Activated gamma-delta T cell treated with anti-CD3 and anti-CD28 coated beads, Interleukin-2, amount 50 U/mL, for 16 hours (primary cell): ENCODE measurements around the gene POLG.

Source experiments
- DNase-seq: peaks from one replicate; pipeline ENCODE4 v3.0.0-alpha.2; 2020; ENCODE audit warnings: low read depth

POLG gene

DNA sequence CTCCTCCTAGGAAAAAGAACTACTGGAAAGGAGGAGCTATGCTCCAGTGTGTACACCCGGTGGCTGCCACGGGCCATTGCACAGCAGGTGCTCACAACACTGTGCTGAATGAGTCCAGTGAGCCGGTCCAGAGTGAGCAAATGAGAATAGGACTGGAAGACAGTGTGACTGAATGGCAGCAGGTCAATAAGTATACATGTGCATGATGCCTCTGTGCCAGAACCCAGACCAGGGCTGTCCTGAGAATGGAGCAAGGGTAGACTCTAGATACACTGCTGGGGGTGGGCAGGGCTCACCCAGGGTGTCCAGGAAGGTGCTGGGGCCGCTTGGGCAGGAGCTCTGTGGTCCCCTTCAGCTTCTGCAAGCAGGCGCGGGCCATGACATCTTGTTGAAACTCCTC, 8.3 kb downstream of the POLG start:
- no peak for DNase-seq

DNA sequence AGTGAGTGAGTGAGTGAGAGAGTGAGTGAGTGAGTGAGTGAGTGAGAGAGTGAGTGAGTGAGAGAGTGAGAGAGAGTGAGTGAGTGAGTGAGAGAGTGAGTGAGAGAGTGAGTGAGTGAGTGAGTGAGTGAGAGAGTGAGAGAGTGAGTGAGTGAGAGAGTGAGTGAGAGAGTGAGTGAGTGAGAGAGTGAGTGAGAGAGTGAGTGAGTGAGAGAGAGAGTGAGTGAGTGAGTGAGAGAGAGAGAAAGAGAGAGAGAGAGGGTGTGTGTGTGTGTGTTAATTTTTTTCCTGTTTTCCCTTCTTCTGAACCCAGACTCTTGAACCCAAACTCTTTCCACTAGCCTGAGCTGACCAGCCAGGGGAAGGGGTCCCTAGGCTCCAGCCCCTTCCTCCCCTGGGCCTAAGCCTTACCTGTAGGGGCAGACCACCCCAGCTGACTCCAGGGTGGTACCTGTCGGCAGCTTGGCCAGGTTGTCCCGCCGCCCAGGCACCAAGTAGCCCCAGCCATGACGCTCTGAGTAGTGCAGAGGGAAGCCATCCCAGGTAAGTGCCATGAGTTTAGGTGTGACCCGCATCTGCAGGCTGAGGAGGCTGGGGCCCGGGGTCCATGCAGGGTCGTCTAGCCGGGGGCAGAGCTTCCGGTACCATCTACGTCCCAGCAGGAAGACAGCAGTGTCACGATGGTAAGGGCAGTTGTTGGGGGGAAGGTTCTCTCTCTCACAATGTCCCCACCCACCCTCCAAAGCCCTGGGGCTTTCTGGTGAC, 9.4 kb downstream of the POLG start:
- DNase-seq: no peak

DNA sequence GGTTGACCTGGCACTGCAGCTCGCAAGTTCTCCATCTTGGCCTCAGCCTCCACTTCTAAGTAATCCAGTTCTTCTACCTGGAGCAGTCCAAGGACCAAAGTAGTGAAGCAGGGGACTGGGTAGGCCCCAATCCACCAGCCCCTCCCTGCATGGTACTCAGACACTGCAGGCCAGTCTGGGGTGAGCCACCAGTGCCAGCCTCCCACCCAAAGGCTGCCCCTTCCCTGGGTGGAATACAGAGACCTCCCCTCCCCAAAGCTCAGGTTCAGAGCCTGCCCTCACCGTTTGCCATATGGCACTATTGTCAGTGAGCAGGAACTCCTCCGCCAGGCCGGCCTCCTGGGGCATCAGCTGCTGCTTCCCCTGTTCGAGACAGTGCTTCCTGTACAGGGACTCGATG, 10.8 kb downstream of the POLG start:
- no peak for DNase-seq

DNA sequence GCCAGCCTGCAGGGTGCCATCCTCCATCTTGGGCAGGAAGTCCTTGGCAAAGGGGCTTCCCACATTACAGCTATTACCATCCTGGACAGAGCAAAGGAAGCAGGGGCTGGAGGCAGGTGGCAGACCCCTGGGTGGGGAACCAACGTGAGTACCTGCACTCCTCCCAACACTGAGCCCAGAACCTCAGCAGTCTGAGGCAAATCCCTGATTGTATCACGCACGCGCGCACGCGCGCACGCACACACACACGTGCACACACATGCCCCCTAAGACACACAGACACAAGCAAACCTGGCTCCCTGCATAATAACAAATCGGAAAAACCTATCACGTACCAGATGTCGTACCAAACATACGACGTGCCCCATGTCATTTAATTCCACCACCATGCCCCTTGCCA, 11.8 kb downstream of the POLG start:
- DNase-seq: no peak

DNA sequence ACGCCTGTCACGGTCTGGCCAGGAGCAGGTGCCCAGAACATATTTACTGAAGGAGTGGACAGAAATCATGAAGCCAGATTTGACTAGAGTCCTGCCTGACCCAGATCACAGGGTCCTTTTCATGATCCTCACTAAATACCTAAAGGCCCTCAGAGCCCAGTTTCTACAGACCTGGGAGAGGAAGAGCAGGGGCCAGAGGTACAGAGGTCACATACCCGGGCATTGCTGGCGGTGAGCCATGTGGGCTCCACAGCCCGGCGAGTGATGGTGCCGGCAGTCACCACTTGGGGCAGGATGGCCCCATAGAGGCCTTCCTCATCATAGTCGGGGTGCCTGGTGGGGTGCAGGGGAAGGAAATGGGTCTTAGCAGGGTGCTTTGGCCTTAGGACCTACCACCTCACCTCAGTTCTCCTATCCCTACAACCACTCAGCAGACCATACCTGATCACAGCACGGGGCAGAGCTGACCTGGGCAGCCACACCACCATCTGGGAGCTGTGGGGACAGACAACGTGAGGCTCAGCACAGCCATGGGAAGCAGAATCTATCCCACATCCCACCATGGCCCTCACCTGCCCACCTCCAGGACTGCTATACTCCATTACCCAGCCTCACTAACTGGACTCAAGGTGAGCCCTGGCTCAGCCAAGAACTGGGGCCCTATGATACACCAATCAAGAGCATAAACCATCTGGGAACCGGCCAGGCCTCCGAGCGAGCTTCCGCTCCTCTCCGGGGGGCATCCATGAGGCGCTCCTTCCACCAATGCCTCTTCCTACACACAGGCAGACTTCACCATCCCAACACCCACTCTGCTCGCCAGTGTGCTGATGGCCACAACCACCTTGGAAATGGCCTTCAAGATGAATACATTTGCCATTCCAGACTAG, 12.9 kb downstream of the POLG start:
- no peak for DNase-seq

DNA sequence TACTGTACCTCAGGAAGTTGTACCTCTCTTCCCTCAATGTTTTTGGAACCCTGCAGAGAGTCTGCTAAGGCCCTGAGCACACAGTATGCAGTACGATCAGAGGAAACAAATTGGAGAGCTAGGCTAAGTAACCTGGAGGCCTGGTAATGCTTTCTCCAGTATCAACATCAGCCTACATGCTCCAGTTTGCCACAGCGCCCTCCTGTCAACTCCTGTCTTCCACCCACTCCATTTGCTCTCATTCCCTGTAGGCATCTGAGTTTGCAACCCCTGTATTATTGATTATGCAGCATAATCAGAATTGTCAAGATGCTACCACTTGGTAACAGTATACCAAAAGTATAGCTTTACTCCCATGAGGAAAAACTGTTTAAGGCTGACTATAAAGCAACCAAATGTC, 14.4 kb downstream of the POLG start:
- no peak for DNase-seq

DNA sequence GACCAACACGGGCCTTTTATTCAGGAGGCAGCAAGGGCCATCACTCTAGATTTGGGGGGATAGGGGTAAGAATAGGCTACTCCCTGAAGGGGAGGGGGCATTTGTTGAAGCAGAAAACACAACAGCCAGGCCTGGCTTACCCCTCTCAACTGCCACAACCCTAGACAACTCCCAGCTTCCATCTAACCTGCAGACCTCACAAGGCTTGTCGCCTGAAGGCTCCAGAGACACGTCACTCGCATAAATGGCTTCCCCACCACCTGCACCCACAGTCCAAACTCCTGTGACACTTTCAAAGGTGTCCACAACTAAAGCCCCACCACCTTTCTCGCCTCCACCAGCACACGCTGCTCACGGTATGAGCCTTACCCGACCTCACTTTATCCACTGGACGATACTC, 14.9 kb downstream of the POLG start:
- no peak for DNase-seq

DNA sequence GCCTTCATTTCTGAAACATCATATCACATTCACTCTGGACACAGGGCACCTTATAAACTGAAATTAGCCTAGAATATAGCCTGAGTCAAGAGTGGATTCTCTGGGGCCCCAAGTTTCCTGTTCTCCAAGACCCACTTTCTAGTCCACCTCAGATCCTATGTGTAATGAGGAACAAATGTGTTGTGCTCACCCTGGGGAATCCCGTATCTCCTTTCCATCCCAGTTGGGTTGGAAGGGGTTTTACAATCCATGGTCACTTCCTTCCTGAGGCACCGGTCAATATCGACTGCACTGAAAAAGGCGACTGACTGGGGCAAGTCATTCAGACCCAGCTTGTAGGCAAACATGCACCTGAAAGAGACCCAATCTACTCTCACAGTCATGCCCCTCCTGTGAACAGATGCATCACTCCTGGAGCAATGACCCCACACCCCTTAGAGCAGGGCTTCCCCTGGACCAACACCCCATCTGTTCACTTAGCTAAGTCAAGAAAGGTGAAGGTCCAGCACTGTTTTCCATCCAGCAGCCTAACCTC, 17.4 kb downstream of the POLG start:
- no peak for DNase-seq

DNA sequence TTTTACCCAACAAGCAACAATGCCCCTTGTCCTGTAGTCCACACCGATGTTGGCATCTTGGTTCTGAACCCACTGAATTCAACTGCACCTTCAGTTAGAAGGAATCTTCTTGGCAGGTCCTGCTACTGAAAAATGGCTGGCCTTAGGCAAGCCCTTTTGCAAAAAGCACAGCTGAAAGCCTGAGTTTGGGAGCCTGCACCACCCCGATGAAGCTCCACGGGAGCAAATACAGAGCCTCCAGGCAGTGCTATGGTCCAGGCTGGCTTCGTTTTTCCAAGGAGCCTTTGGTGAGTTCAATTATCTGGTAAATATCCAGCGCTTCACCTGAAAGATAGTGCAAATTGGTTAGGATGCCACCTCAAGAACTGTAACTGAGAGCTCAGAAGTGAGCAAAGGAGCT, 18.1 kb downstream of the POLG start:
- no peak for DNase-seq

DNA sequence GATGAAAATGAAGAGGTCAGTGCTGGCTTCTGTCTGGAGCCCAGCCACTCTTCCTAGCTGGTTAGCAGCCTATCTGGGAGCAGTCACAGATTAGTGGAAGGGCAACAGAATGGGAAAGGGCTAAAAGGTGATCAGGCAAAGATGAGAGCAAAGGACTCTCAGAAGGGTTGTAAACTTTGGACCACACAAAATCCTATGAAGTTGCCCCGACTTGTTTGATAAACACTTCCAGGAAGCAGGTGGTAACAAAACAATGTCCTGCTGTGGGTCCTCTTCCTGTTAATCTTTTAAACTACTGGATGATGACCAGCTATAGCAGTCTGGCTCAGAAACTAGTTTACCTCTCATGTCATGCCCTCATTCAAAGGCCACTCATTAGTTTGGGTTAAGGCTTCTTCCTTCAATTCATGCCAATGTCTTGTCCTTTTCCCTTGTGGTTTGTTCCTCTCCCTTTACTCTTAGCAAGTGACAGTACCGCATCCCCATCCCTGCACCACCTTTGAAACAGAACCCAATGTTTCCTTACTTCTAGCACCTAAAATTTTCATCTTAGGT, 19.2 kb downstream of the POLG start:
- no peak for DNase-seq

DNA sequence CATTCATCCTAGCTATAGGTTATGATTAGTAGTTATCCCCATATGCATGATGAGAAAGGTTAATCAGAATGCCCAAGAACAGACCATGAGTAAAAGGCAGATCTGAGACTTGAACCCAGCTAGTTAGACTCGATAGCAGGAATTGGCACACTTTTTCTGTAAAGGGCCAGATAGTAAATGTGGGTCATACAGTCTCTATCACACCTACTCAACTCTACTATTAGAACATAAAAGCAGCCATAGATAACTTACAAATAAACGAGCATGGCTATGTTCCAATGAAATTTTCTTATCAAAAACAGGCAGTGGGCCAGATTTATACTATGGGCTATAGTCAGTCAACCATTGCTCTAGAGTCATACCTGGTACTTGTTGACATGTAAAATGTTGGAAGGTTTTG, 24.6 kb downstream of the POLG start:
- no peak for DNase-seq

DNA sequence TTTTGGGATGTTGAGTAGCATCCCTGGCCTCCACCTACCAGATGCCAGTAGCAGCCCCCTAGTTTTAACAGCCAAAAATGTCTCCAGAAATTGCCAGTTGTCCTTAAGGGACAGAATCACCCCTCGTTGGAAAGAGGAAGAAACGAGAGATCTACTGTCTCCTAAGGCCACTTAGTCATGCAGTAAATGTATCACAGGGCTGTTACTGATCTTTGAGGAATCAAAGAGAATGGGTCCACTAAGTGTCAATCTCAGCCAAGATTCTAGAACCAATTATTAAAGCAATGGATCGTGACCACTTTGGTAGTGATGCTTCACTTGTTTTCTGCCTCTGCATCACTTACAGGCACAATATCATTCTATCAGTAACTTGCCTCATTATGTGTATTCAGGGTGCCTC, 26.4 kb downstream of the POLG start:
- DNase-seq: no peak

DNA sequence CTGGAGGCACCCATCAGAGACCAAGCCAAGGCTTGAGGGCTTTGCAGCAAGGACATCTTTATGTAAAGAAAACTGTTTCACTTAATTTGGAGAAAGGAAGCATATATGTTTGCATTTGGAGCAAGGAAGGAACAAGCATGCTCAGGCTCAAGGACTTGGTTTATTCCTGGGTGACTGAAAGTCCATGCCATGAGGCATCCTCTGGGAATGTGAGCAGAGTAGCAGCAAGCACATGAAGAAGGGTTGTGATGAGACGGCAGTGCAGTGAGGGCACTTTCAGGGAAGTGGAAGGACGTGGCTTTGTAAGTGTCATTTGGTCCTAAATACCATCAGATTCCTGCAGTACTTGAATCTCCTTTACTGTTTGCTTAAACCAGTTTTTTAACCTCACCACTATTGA, 26.8 kb downstream of the POLG start:
- no peak for DNase-seq

DNA sequence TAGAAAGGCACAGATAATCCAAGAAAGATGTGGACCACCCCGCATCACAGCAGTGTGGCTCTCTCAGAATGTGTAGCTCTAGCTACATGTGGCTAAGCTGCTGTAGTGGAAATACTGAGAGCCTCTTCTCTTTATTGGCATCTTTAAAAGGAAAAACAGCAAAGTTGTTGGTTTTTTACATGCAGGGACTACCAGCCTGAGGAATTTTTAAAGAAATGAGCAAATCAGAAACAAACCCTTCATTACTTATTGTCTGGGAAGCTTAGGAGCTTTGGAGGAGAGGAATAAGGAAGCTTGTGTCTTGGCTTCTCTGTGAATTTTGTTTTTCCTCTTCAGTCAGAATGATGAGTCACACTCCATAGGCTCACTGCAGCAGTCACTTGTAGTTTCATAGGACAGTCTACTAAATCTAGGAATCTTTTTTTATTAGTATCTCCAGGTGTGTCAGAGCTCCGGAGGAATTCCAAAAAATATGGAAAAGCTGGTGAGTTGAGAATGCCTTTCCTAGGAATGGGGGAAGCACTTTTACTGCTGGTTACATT, 27.5 kb downstream of the POLG start:
- DNase-seq: no peak

DNA sequence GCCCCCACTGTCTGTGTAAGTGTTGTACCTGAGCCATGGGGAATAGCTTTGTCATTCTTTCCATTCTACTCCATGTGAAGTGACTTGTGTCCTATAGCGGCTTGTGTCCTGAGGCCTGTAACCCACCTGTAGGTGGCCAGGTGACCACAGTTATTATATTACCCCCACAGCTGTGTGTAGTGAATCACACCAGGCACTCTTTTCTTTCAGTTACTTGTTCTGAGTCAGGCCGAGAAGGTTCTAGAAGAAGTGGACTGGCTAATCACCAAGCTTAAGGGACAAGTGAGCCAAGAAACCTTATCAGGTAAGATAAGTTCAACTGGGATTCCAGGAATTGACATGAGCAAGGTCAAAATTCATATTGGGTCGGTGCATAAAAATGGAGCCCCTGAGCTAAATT, 29.2 kb downstream of the POLG start:
- no peak for DNase-seq

DNA sequence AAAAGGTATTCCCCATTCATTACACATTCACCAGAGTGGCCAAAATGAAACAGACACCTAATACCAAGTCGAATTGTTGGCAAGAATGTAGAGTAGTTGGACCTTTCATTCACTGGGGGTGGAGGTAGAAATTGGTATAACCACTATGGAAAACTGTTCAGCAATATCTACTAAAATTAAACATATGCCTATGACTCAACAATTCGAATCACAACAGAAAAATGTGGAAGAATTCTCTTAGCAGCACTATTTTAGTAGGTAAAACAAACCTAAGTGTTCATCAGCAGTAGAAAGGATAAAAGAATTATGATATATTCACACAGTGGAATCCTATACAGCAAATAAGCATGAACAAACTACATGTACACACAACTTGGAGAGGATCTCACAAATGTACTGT, 30.6 kb downstream of the POLG start:
- no peak for DNase-seq

DNA sequence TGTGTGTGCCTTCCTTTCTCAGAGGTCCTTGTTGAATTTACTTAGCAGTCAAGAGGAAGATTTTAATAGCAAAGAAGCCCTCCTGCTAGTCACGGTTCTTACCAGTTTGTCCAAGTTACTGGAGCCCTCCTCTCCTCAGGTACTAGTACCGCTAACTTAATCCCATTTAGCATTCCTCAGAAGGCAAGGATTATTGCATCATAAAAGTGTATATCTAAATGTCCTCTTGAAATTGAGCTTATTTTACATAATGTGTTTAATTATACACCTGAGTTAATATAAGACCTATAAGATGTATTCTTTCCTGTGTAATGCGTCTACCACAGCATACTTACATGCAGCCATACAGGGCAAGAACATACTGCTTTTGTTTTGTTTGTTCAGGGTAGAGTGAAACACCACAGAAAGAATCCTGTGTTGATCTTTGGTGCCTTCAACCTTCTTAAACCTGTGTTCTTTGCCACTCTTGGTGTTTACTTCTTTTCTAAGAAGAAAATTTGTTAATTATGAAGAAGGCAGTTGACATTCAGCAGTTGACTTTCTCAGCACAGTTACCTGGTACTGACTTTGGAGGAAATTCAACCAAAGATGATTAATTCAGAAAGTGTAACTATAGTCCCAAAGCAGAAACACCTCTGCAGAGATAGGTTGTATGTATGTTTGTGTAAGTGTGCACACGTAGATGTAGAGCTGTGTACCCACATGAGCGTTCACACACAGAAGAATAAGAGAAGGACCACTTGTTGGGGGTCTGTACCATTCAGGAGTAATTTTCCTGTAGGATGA, 33.1 kb downstream of the POLG start:
- no peak for DNase-seq

DNA sequence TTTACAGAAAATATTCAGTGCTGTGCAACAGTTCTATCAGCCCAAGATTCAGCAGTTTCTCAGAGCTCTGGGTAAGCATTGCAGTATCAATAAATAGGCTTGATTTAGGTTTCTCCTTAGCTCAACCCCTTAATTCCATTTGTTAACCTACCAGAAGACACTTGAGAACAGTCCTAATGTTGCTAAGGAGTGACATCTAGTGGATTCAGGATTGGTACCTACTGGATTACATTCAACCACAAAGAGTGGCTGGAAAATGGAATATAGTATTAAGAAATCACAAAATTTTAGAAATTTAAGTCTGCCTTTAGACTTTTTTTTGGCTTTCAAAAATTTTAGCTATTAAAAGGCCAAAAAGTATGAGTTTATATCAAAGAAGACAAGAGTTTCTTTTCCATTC, 34.7 kb downstream of the POLG start:
- DNase-seq: no peak

DNA sequence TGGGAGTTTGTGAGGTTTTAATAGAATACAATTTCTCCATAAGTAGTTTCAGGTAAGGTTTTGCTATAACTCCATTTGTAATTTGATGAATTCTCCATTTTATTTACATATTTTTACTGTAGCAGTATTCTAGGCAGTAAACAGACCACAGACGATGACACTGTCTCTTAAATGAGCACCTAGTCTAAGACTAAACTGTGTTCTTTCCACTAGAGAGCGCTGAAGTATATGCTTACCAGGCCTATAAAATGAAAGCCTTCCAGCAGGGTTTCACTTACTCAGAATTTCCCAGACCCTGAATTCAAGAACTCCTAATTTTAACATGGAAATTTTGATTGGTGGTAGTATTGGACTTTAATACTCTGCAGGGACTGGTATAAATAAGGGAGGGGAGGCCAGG, 41.6 kb downstream of the POLG start:
- no peak for DNase-seq

DNA sequence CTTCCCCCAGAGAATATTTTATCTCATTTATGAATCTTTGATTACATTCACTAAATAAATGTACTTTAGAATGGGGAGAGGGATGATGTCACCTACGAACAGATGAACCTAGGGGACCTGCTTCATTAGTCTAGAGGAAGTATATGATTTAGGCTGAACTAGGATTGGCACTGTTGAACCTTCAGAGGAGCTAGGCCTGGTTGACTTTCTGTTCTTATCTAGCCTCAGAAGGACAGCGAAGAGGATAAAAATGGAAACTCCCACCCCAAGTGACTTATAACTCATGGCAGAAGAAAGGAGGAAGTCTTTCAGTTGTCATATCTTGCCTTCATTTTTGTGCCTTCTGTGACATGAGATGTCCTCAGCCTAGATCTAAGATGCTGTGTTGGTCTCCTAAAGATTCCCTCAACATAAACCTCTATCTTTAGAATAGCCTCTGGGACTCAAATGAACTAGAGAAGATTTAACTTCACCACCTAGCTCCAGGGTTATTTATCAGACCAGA, 42.6 kb downstream of the POLG start:
- no peak for DNase-seq

DNA sequence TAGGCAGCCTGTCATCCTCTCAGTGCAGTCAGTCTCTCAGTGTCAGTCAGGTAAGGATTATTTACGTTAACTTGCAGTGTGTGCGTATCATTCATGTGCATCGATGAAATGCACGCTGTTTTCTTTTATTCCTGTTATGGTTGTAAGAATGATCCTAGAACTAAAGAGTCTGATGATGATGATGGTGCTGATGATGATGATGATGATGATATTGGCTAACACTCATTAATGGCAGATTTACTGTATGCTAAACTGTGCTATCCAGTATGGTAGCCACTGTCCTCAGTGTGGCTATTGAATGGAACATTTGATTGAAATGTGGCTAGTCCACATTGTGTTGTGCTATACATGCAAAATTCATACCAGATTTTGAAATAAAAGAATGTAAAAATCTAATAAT, 51.4 kb downstream of the POLG start:
- DNase-seq: no peak

DNA sequence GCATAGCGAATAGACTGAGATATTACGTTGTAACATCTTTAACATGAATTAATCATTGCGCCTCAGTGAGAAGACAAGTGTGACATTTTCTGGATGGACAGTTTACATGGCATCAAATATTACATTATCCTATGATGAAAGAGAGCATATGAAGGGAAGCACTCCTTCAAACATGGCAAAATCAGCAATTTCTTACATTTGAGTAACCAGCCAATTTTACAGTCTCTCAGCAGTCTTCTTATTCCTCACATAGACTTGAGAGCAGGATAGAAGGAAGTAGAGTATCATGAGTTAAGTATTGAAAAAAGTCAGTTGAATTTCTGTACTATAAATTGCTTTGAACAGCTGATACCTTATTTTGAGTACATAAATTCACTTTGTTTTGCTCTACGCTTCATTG, 52.0 kb downstream of the POLG start:
- DNase-seq: no peak
